Caco-2 (cell line): ENCODE data around the gene CHD8. TPM values are rescaled to one million over a fixed set of nuclear protein-coding genes. Genes with fewer than 3 reads are reported as not detected.
"Not testable (repeated sequence)": the region's sequence is repeated elsewhere in the genome, so short reads cannot be mapped to it uniquely, and the experiment has no call there.

Experiments used
- BruUV-seq: library from RNA; stranded (reverse); fragments of 400-500 nt; replicated peaks from 2 replicates; lab custom pipeline; 2021; lab: Mats Ljungman, UMichigan
- CTCF ChIA-PET: fragments of 300-600 bp; sonication (Branson Sonifier 250); formaldehyde crosslinking; loops from one replicate; lab custom pipeline; 2022; ENCODE audit warnings: antibody characterized with exemption; lab: Charles Lee
- POLR2A ChIA-PET: fragments of 300-600 bp; sonication (Branson Sonifier 250); formaldehyde crosslinking; loops from one replicate; lab custom pipeline; 2022; ENCODE audit warnings: antibody characterized with exemption; lab: Charles Lee
- DNase-seq, 2 experiments: peaks; one replicate each; pipeline versions ENCODE4 v3.0.0 to v3.0.0-alpha.2; 2020 to 2022
- H3K27me3 ChIP-seq: replicated peaks from 2 replicates; pipeline ENCODE4 v1.6.0; 2011; ENCODE audit warnings: low read length; ENCODE audit not compliant: control insufficient read depth, insufficient read depth
- H3K36me3 ChIP-seq: 2 replicates; pipeline ENCODE4 v1.5.1; 2011; ENCODE audit warnings: low read length; ENCODE audit not compliant: control insufficient read depth, insufficient read depth
- H3K4me1 ChIP-seq: fragments of 250-450 bp; sonication (Bioruptor Pico); 2 replicates; pipeline ENCODE4 v1.5.1; 2020; ENCODE audit warnings: mild to moderate bottlenecking
- H3K4me3 ChIP-seq: 2 replicates; pipeline ENCODE4 v1.5.1; 2011; ENCODE audit warnings: low read depth, mild to moderate bottlenecking, control low read depth, low read length
- H3K9me3 ChIP-seq: fragments of 250-450 bp; sonication (Bioruptor Pico); 2 replicates; pipeline ENCODE4 v1.5.1; 2020; ENCODE audit warnings: mild to moderate bottlenecking, moderate library complexity
- H3K27ac Mint-ChIP-seq: one replicate; pipeline ENCODE4 v1.8.0; 2022; ENCODE audit warnings: mixed read lengths; ENCODE audit not compliant: unreplicated experiment
- H3K27me3 Mint-ChIP-seq: one replicate; pipeline ENCODE4 v1.8.0; 2022; ENCODE audit warnings: mixed read lengths; ENCODE audit not compliant: insufficient read depth, unreplicated experiment
- H3K36me3 Mint-ChIP-seq: one replicate; pipeline ENCODE4 v1.8.0; 2022; ENCODE audit warnings: mild to moderate bottlenecking, mixed read lengths; ENCODE audit not compliant: insufficient read depth, unreplicated experiment
- H3K4me1 Mint-ChIP-seq: one replicate; pipeline ENCODE4 v1.8.0; 2022; ENCODE audit warnings: low read depth, mixed read lengths; ENCODE audit not compliant: unreplicated experiment
- H3K4me3 Mint-ChIP-seq: one replicate; pipeline ENCODE4 v1.8.0; 2022; ENCODE audit warnings: mild to moderate bottlenecking, moderate library complexity, mixed read lengths; ENCODE audit not compliant: unreplicated experiment
- H3K9me3 Mint-ChIP-seq: one replicate; pipeline ENCODE4 v1.8.0; 2022; ENCODE audit warnings: mixed read lengths; ENCODE audit not compliant: unreplicated experiment
- intact Hi-C: fragments of 100-400 bp; cut with micrococcal nuclease; formaldehyde crosslinking; loops from one replicate; pipeline ENCODE4 v1.10.0; 2022; ENCODE audit not compliant: unreplicated experiment
- total RNA-seq: library from RNA; stranded (reverse); gene quantifications from 2 replicates; pipeline ENCODE4 v1.2.3, GENCODE V29; 2022
- TF ChIP-seq, protein P1 (sequence below), 2 experiments: fragments of 200-600 bp in 1 of 2; IDR thresholded peaks; 1 replicate in 1 of 2; 2 replicates in 1 of 2; pipeline versions ENCODE4 v1.5.1 to v1.8.0; 2011 to 2022; ENCODE audit warnings: antibody characterized with exemption in 1 of 2, control low read depth in 1 of 2, inconsistent platforms in 1 of 2, low read depth in 1 of 2, low read length in 1 of 2, mild to moderate bottlenecking in 1 of 2, moderate library complexity in 1 of 2; ENCODE audit not compliant: insufficient read depth in 1 of 2, severe bottlenecking in 1 of 2, unreplicated experiment in 1 of 2

CHD8 gene
- total RNA-seq, 1 experiment from 2014 or later = 89.8 TPM

DNA sequence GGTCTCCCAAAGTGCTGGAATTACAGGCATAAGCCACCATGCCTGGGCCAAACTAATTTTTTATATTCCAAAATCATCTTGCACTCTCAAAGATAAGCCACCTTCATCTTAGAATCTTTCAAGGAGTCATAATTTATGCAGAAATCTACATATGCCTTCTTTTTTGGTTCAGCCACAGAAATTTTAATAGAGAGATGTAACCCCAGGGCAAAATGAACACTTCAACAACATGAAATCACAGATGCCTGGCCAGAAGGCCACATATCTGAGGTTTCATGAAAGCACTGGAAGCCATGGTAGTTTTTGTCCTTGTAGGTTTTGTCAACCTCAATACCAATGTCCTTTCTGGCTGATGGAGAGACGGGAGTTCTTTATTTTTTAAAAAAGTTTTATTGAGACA is 81.9 kb downstream of the CHD8 start:
- Histone ChIP-seq H3K36me3 (0 out of 2 replicates have a peak, but pooled peaks cover 2% of the 10 kb centered on the region), H3K4me1 (no peaks in the 10 kb centered on the region), H3K4me3 (no peak overlapping the region), H3K9me3 (no peaks in the 10 kb centered on the region), H3K27me3 (no peaks in the 10 kb centered on the region)
- CTCF ChIA-PET = no interaction called here
- TF ChIP-seq, protein P1, sequence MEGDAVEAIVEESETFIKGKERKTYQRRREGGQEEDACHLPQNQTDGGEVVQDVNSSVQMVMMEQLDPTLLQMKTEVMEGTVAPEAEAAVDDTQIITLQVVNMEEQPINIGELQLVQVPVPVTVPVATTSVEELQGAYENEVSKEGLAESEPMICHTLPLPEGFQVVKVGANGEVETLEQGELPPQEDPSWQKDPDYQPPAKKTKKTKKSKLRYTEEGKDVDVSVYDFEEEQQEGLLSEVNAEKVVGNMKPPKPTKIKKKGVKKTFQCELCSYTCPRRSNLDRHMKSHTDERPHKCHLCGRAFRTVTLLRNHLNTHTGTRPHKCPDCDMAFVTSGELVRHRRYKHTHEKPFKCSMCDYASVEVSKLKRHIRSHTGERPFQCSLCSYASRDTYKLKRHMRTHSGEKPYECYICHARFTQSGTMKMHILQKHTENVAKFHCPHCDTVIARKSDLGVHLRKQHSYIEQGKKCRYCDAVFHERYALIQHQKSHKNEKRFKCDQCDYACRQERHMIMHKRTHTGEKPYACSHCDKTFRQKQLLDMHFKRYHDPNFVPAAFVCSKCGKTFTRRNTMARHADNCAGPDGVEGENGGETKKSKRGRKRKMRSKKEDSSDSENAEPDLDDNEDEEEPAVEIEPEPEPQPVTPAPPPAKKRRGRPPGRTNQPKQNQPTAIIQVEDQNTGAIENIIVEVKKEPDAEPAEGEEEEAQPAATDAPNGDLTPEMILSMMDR (IDR thresholded peaks at IDR 0.05; ENCODE audit: insufficient read depth in 1 of 2, low read depth in 1 of 2, low read length in 1 of 2, severe bottlenecking in 1 of 2, unreplicated experiment in 1 of 2) = no peak
- H3K9me3 Mint-ChIP-seq = no peaks in the 10 kb centered on the region
- H3K4me3 Mint-ChIP-seq = no peak overlapping the region
- intact Hi-C loops = no loop called here
- no peak overlapping the region for H3K27ac Mint-ChIP-seq
- no peaks in the 10 kb centered on the region for H3K27me3 Mint-ChIP-seq
- DNase-seq = no peak
- POLR2A ChIA-PET = no interaction called here
- no peaks in the 10 kb centered on the region for H3K4me1 Mint-ChIP-seq
- no TSS peak for BruUV-seq
- H3K36me3 Mint-ChIP-seq = peaks cover 77% of the 10 kb centered on the region

DNA sequence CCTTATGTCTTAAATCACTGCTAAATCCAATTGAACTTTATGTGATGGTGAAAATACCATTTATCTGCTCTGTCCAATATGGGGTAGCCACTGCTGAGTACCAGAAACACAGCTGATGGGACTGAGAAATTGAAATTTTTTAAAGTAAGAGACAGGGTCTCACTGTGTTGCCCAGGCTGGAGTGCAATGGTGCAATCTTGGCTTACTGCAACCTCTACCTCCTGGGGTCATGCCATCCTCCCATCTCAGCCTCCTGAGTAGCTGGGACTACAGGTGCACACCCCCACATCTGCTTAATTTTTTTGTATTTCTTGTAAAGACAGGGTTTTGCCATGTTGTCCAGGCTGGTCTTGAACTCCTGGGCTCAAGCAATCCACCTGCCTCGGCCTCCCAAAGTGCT is 83.1 kb downstream of the CHD8 start:
- POLR2A ChIA-PET, H3K27me3 Mint-ChIP-seq, BruUV-seq, H3K9me3 Mint-ChIP-seq, H3K27ac Mint-ChIP-seq, CTCF ChIA-PET, intact Hi-C loops, H3K4me1 ChIP-seq, H3K27me3 ChIP-seq, H3K36me3 ChIP-seq, DNase-seq, H3K4me3 ChIP-seq, H3K9me3 ChIP-seq, H3K4me3 Mint-ChIP-seq, H3K4me1 Mint-ChIP-seq: not testable (repeated sequence)
- H3K36me3 Mint-ChIP-seq = peaks cover 77% of the 10 kb centered on the region

DNA sequence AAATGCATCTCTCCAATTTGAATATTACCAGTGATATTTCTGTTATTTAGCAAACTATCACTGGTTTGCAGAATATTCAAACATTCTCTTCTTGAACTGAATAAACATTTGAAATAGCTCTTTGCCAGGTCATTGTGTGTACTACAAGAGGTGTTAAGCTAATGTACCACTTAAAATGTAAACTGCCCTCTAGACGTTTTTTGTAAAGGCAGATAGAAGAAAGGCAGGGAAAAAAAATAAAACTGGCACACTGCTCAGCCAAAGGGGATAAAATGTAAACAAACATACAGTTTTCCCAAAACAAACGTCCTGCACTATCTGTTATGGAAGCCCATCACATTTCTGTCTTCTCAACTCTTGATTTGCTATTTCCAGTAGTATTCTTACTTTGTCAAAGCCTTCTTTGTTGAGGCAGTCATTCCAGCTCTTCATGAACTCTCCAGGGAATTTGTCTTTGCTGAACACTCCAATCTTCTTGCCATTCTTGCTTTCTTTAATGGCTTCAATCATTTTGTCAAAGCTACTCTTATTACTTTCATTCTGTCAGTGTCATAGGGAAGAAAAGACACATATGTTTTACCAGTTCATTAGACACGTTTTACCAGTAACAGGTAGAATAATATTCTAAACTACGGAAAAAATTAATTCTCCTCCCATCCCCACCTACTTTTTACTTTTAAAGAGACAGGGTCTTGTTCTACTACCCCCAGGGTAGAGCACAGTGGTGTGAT is 85.8 kb downstream of the CHD8 start:
- no TSS peak for BruUV-seq
- ChIA-PET CTCF (no interaction called here), POLR2A (no interaction called here)
- intact Hi-C loops = no loop called here
- Mint-ChIP-seq H3K4me1 (no peaks in the 10 kb centered on the region), H3K36me3 (peaks cover 80% of the 10 kb centered on the region), H3K9me3 (no peaks in the 10 kb centered on the region), H3K4me3 (no peak overlapping the region), H3K27me3 (no peaks in the 10 kb centered on the region), H3K27ac (no peak overlapping the region)
- TF ChIP-seq, protein P1 (IDR thresholded peaks at IDR 0.05; ENCODE audit: insufficient read depth in 1 of 2, low read depth in 1 of 2, low read length in 1 of 2, severe bottlenecking in 1 of 2, unreplicated experiment in 1 of 2) = no peak
- Histone ChIP-seq H3K4me1 (no peaks in the 10 kb centered on the region), H3K27me3 (no peaks in the 10 kb centered on the region), H3K9me3 (no peaks in the 10 kb centered on the region), H3K4me3 (no peak overlapping the region), H3K36me3 (0 out of 2 replicates have a peak, but pooled peaks cover 3% of the 10 kb centered on the region)
- DNase-seq = no peak
